Ishikawa (cell line): ENCODE data around the gene ACOD1.

Source experiments
- CEBPB ChIP-seq: IDR thresholded peaks from 2 replicates; pipeline ENCODE4 v1.6.1; 2012
- CREB1 ChIP-seq: IDR thresholded peaks from 2 replicates; pipeline ENCODE4 v1.6.1; 2012; ENCODE audit warnings: low read depth
- EGR1 ChIP-seq: IDR thresholded peaks from 2 replicates; pipeline ENCODE4 v1.6.1; 2012
- EP300 ChIP-seq: IDR thresholded peaks from 2 replicates; pipeline ENCODE4 v1.6.1; 2012; ENCODE audit warnings: borderline replicate concordance
- FOXM1 ChIP-seq: IDR thresholded peaks from 2 replicates; pipeline ENCODE4 v1.6.1; 2012; ENCODE audit warnings: low read depth, borderline replicate concordance
- NFIC ChIP-seq: IDR thresholded peaks from 2 replicates; pipeline ENCODE4 v1.6.1; 2012
- RAD21 ChIP-seq: IDR thresholded peaks from 2 replicates; pipeline ENCODE4 v1.6.1; 2012; ENCODE audit warnings: low read depth
- TAF1 ChIP-seq: IDR thresholded peaks from 2 replicates; pipeline ENCODE4 v1.6.1; 2012; ENCODE audit warnings: low read depth, mild to moderate bottlenecking
- TCF12 ChIP-seq: IDR thresholded peaks from 2 replicates; pipeline ENCODE4 v1.6.1; 2012; ENCODE audit warnings: low read depth
- TEAD4 ChIP-seq: IDR thresholded peaks from 2 replicates; pipeline ENCODE4 v1.6.1; 2012
- YY1 ChIP-seq: IDR thresholded peaks from 2 replicates; pipeline ENCODE4 v1.6.1; 2012; ENCODE audit warnings: low read depth
- ZBTB7A ChIP-seq: IDR thresholded peaks from 2 replicates; pipeline ENCODE4 v1.6.1; 2012; ENCODE audit warnings: low read depth
- TF ChIP-seq, protein P1 (sequence below): IDR thresholded peaks from 2 replicates; pipeline ENCODE4 v1.6.1; 2012
- TF ChIP-seq, protein P2 (sequence below): IDR thresholded peaks from 2 replicates; pipeline ENCODE4 v1.6.1; 2012
- TF ChIP-seq, protein P3 (sequence below): IDR thresholded peaks from 2 replicates; pipeline ENCODE4 v1.6.1; 2012; ENCODE audit warnings: low read depth, mild to moderate bottlenecking

The ACOD1 gene

DNA sequence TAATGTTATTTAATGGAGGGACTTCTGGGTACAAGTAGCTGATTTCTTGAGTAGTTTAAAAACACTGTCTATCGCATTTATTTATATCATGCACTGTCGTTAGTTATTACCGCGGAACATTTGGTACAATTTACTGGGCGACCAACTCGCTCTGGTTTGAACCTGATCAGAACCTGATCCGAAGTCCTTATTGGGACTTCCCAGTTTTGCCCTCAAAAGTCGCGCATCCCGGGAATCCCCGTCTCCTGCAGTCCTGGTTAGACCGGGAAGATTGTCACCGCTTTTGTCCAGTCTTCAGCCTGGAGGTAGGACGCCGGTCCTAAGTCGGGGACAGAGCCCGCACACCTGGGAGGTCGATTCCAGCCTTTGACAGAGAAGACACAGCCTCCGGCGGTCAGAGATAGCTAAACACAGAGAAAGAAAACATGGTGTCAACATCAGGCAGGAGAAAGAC lies 44.3 kb downstream of the ACOD1 start:
- TF ChIP-seq TAF1 = no peak
- TF ChIP-seq, protein P1, sequence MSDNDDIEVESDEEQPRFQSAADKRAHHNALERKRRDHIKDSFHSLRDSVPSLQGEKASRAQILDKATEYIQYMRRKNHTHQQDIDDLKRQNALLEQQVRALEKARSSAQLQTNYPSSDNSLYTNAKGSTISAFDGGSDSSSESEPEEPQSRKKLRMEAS = no peak
- TF ChIP-seq, protein P2, sequence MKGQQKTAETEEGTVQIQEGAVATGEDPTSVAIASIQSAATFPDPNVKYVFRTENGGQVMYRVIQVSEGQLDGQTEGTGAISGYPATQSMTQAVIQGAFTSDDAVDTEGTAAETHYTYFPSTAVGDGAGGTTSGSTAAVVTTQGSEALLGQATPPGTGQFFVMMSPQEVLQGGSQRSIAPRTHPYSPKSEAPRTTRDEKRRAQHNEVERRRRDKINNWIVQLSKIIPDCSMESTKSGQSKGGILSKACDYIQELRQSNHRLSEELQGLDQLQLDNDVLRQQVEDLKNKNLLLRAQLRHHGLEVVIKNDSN = no peak
- TF ChIP-seq TCF12 = no peak
- TF ChIP-seq CEBPB = no peak
- no peak for TF ChIP-seq NFIC
- no peak for TF ChIP-seq YY1
- TF ChIP-seq, protein P3, sequence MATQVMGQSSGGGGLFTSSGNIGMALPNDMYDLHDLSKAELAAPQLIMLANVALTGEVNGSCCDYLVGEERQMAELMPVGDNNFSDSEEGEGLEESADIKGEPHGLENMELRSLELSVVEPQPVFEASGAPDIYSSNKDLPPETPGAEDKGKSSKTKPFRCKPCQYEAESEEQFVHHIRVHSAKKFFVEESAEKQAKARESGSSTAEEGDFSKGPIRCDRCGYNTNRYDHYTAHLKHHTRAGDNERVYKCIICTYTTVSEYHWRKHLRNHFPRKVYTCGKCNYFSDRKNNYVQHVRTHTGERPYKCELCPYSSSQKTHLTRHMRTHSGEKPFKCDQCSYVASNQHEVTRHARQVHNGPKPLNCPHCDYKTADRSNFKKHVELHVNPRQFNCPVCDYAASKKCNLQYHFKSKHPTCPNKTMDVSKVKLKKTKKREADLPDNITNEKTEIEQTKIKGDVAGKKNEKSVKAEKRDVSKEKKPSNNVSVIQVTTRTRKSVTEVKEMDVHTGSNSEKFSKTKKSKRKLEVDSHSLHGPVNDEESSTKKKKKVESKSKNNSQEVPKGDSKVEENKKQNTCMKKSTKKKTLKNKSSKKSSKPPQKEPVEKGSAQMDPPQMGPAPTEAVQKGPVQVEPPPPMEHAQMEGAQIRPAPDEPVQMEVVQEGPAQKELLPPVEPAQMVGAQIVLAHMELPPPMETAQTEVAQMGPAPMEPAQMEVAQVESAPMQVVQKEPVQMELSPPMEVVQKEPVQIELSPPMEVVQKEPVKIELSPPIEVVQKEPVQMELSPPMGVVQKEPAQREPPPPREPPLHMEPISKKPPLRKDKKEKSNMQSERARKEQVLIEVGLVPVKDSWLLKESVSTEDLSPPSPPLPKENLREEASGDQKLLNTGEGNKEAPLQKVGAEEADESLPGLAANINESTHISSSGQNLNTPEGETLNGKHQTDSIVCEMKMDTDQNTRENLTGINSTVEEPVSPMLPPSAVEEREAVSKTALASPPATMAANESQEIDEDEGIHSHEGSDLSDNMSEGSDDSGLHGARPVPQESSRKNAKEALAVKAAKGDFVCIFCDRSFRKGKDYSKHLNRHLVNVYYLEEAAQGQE = no peak
- no peak for TF ChIP-seq TEAD4
- no peak for TF ChIP-seq EGR1
- TF ChIP-seq ZBTB7A = no peak
- TF ChIP-seq RAD21 = no peak
- TF ChIP-seq FOXM1 = no peak
- no peak for TF ChIP-seq EP300
- TF ChIP-seq CREB1 = no peak

DNA sequence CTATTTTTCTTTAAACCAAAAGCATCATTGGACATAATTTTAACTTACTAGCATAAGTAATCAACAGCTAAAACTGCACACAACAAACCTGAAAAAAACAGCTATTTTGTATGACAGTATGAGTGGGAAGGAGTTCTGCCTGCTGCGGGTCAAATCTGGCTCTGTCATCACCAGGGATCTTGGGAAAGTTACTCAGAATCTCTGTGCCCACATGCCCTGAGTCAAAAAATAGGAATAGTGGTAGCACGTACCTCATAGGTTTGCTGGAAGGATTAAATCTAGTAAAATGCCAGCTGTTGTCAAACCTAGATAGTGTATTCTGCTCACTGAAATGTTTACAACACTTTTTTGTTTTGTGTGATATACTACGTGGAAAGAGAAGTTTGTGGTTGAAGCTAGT lies 44.7 kb downstream of the ACOD1 start:
- TF ChIP-seq TEAD4 (no peak), ZBTB7A (no peak), CEBPB (no peak), YY1 (no peak), CREB1 (no peak), EGR1 (no peak), TCF12 (no peak), RAD21 (no peak)
- TF ChIP-seq, protein P2 = no peak

DNA sequence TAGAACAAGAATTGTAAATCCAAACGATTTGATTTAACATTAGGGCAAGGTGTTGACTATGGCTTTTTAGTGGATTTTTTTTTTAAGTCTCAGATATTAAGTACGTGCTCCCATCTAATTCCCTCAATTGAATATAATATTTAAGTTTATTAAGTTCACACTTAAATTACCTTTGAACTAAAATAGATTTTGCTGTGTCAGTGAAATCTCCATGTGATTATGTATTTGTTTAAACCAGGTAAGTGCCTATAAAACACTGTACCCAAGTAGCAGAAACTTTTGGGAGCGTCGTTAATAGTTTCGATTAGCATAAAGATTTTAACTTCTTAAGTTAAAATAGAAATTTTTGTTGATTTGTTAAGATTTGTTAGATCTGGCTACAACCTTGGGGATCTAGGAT lies 45.2 kb downstream of the ACOD1 start:
- TF ChIP-seq EP300 = no peak
- no peak for TF ChIP-seq YY1
- TF ChIP-seq, protein P2 = no peak
- TF ChIP-seq EGR1 = no peak
- TF ChIP-seq TEAD4 = no peak
- no peak for TF ChIP-seq ZBTB7A
- no peak for TF ChIP-seq CREB1

DNA sequence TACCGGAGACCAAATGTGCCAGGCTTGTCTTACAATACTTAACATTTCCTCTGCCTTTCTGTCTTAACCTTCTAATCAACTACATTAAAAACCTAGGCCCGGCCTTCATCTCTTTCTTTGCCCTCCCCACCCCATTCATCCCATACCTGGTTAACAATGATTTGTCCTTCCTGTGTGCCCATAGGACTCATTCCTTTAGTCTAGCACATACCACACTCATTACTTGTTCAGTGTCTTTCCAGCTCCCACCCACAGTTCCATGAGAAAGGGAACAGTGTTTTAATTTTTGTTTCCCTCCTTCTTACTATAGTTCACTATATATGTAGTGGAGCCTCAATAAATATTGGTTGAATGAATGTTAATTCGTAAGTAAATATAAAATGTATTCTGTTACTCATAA lies 46.0 kb downstream of the ACOD1 start:
- TF ChIP-seq EGR1 = no peak
- TF ChIP-seq, protein P2 = no peak

DNA sequence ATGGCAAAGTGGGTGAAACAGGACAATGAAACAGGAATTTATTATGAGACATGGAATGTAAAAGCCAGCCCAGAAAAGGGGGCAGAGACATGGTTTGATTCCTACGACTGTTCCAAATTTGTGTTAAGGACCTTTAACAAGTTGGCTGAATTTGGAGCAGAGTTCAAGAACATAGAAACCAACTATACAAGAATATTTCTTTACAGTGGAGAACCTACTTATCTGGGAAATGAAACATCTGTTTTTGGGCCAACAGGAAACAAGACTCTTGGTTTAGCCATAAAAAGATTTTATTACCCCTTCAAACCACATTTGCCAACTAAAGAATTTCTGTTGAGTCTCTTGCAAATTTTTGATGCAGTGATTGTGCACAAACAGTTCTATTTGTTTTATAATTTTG lies 52.2 kb downstream of the ACOD1 start:
- TF ChIP-seq, protein P2 = no peak
- no peak for TF ChIP-seq EGR1
- no peak for TF ChIP-seq CREB1
- no peak for TF ChIP-seq TCF12
- no peak for TF ChIP-seq TAF1
- TF ChIP-seq EP300 = no peak
- no peak for TF ChIP-seq TEAD4
- TF ChIP-seq YY1 = no peak
- no peak for TF ChIP-seq FOXM1
- TF ChIP-seq, protein P3 = no peak
- no peak for TF ChIP-seq NFIC
- TF ChIP-seq, protein P1 = no peak
- no peak for TF ChIP-seq RAD21
